Spleen (tissue), 7 donors: ENCODE measurements around the gene ADORA2A.

Source experiments
- CTCF ChIP-seq, 11 experiments: fragments of 200-600 bp in 7 of 11; fragments of 450-650 bp in 4 of 11; sonication (generic) in 4 of 11; IDR thresholded peaks in 8 of 11; conservative IDR thresholded peaks in 3 of 11; 1 replicate in 7 of 11; 2 replicates in 4 of 11; pipeline versions ENCODE4 v1.4.0 to v1.8.0; 2016 to 2021; ENCODE audit warnings: antibody characterized with exemption in 11 of 11, inconsistent platforms in 4 of 11, mild to moderate bottlenecking in 1 of 11
- POLR2AphosphoS5 ChIP-seq, 3 donors: sonication (generic); formaldehyde crosslinking; IDR thresholded peaks; one replicate each; pipeline ENCODE4 v1.5.1; 2017; ENCODE audit warnings: antibody characterized with exemption in 3 of 3
- donor health status: DM: no; HTN: no; CAD: no; lungs with moderate emphysema.
- donor health status: DM: no; HTN: no; CAD: no.
- donor health status: DM: no; HTN: no; CAD: no.

GRCh38 chr22:24474649-24475255, 47.4 kb downstream of the ADORA2A start:
- TF ChIP-seq CTCF (IDR thresholded peaks at IDR 0.05 in 8 of 11, conservative IDR thresholded peaks at IDR 0.05 in 3 of 11) (no peak), POLR2AphosphoS5 (IDR thresholded peaks at IDR 0.05) (no peak)
